PC-9 (cell line): ENCODE results near the gene STAB1. TPM values are rescaled to one million over a fixed set of nuclear protein-coding genes. Genes with fewer than 3 reads are reported as not detected.
A peak's percentile ranks its signal among the peaks of the same experiment; 100 is the strongest.

Source experiments
- BruUV-seq: library from RNA; stranded (reverse); fragments of 400-500 nt; replicated peaks from 2 replicates; lab custom pipeline; 2021; lab: Mats Ljungman, UMichigan
- CTCF ChIA-PET: fragments of 300-600 bp; sonication (Branson Sonifier 250); formaldehyde crosslinking; loops from one replicate; lab custom pipeline; 2022; ENCODE audit warnings: antibody characterized with exemption; lab: Charles Lee
- POLR2A ChIA-PET: fragments of 300-600 bp; sonication (Branson Sonifier 250); formaldehyde crosslinking; loops from one replicate; lab custom pipeline; 2022; ENCODE audit warnings: antibody characterized with exemption; ENCODE audit not compliant: unreplicated experiment; lab: Charles Lee
- DNase-seq, 2 experiments: peaks; one replicate each; pipeline versions ENCODE4 v3.0.0 to v3.0.0-alpha.2; 2015 to 2022; ENCODE audit warnings: mixed read lengths in 1 of 2
- H2AFZ ChIP-seq: fragments of 200-600 bp; sonication (generic); 2 replicates; pipeline ENCODE4 v1.8.1; 2017; ENCODE audit warnings: antibody characterized with exemption
- H3F3A ChIP-seq: fragments of 200-600 bp; sonication (generic); 2 replicates; pipeline ENCODE4 v1.8.1; 2017; ENCODE audit warnings: antibody characterized with exemption, mild to moderate bottlenecking, low read depth; ENCODE audit not compliant: insufficient read depth
- H3K27ac ChIP-seq: fragments of 200-600 bp; sonication (generic); 2 replicates; pipeline ENCODE4 v1.6.1; 2016; ENCODE audit warnings: mixed run types
- H3K27me3 ChIP-seq: fragments of 200-600 bp; sonication (generic); 2 replicates; pipeline ENCODE4 v1.6.1; 2016; ENCODE audit warnings: low read depth, mixed run types; ENCODE audit not compliant: insufficient read depth
- H3K36me3 ChIP-seq: fragments of 200-600 bp; sonication (generic); 2 replicates; pipeline ENCODE4 v1.6.1; 2016; ENCODE audit warnings: low read depth, mixed run types
- H3K4me1 ChIP-seq: fragments of 200-600 bp; sonication (generic); replicated peaks from 2 replicates; pipeline ENCODE4 v1.6.1; 2016; ENCODE audit warnings: mixed run types; ENCODE audit not compliant: insufficient read depth
- H3K4me2 ChIP-seq: fragments of 200-600 bp; sonication (generic); 2 replicates; pipeline ENCODE4 v1.6.1; 2017; ENCODE audit warnings: mixed run types
- H3K4me3 ChIP-seq: fragments of 200-600 bp; sonication (generic); 2 replicates; pipeline ENCODE4 v1.6.1; 2016; ENCODE audit warnings: mixed run types
- H3K79me2 ChIP-seq: fragments of 200-600 bp; sonication (generic); 2 replicates; pipeline ENCODE4 v1.6.1; 2017; ENCODE audit warnings: low read depth, mixed run types
- H3K9me2 ChIP-seq: fragments of 200-600 bp; sonication (generic); 2 replicates; pipeline ENCODE4 v1.8.1; 2017; ENCODE audit warnings: mild to moderate bottlenecking; ENCODE audit not compliant: insufficient read depth
- H3K9me3 ChIP-seq: fragments of 200-600 bp; sonication (generic); 2 replicates; pipeline ENCODE4 v1.8.1; 2016; ENCODE audit warnings: low read depth; ENCODE audit not compliant: insufficient read depth
- H4K20me1 ChIP-seq: fragments of 200-600 bp; sonication (generic); 2 replicates; pipeline ENCODE4 v1.8.1; 2017; ENCODE audit not compliant: insufficient read depth
- EZH2 ChIP-seq: fragments of 200-600 bp; sonication (generic); IDR thresholded peaks from 2 replicates; pipeline ENCODE4 v1.8.0; 2017; ENCODE audit warnings: antibody characterized with exemption, low read depth
- intact Hi-C: fragments of 100-400 bp; cut with micrococcal nuclease; formaldehyde crosslinking; loops from one replicate; pipeline ENCODE4 v1.10.0; 2022; ENCODE audit not compliant: unreplicated experiment
- total RNA-seq: library from RNA; stranded (reverse); gene quantifications from 2 replicates; pipeline ENCODE4 v1.2.3, GENCODE V29; 2021
- TF ChIP-seq, protein P1 (sequence below): fragments of 200-600 bp; sonication (generic); conservative IDR thresholded peaks from 2 replicates; pipeline ENCODE4 v1.6.1; 2017; ENCODE audit warnings: mixed run types, antibody characterized with exemption, mild to moderate bottlenecking, moderate library complexity

STAB1 gene
- total RNA-seq, 1 experiment from 2014 or later: 0.04 TPM

DNA sequence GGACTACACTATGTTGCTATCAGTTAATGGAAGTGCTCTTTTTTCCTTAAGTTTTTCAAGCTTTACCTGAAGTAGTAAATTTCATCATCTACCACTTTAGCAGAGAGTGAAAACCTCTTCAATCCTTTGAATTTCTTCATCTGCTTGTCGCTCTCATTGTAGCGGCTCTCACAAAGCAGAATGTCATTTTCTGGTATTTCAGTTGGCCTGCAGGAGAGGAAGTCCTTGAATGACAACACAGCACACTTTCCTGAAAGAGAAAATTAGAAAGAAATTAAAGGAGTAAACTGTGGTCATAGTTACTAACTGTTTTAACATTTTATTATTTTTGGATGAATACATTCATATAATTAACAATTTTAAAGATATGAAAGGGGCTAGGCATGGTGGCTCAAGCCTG, 68.8 kb downstream of the STAB1 start:
- BruUV-seq: no TSS peak
- no peak for DNase-seq
- H3K4me2 ChIP-seq: no peak overlapping the region
- no peak overlapping the region for H3K4me3 ChIP-seq
- ChIA-PET POLR2A (no interaction called here), CTCF (no interaction called here)
- no peaks in the 10 kb centered on the region for H3K27me3 ChIP-seq
- intact Hi-C loops: no loop called here
- no peaks in the 10 kb centered on the region for H4K20me1 ChIP-seq
- H3K27ac ChIP-seq: no peak overlapping the region
- H3K4me1 ChIP-seq: peaks cover 10% of the 10 kb centered on the region; the same call in 1 of the 2 replicates
- H3K36me3 ChIP-seq: no peaks in the 10 kb centered on the region; the same call in 1 of the 2 replicates
- TF ChIP-seq, protein P1, sequence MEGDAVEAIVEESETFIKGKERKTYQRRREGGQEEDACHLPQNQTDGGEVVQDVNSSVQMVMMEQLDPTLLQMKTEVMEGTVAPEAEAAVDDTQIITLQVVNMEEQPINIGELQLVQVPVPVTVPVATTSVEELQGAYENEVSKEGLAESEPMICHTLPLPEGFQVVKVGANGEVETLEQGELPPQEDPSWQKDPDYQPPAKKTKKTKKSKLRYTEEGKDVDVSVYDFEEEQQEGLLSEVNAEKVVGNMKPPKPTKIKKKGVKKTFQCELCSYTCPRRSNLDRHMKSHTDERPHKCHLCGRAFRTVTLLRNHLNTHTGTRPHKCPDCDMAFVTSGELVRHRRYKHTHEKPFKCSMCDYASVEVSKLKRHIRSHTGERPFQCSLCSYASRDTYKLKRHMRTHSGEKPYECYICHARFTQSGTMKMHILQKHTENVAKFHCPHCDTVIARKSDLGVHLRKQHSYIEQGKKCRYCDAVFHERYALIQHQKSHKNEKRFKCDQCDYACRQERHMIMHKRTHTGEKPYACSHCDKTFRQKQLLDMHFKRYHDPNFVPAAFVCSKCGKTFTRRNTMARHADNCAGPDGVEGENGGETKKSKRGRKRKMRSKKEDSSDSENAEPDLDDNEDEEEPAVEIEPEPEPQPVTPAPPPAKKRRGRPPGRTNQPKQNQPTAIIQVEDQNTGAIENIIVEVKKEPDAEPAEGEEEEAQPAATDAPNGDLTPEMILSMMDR: no peak
- TF ChIP-seq EZH2: no peak
- no peak overlapping the region for H2AFZ ChIP-seq
- H3K79me2 ChIP-seq: no peaks in the 10 kb centered on the region
- H3K9me2 ChIP-seq: no peaks in the 10 kb centered on the region
- peaks cover 10% of the 10 kb centered on the region; the same call in 1 of the 2 replicates for H3F3A ChIP-seq
- no peaks in the 10 kb centered on the region for H3K9me3 ChIP-seq

DNA sequence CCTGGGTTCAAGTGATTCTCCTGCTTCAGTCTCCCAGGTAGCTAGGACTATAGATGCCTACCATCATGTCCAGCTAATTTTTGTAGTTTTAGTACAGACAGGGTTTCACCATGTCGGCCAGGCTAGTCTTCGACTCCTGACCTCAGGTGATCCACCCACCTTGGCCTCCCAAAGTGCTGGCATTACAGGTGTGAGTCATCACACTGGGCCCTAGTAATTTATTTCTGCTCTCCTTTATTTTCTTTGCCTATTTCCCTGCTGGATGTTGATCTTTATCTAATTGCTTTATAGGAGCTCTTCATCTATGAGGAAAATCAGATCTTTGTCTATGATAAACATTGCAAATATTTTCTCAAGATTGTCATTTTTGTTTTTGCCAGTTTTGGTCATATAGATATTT, 72.9 kb downstream of the STAB1 start:
- no peak overlapping the region for H3K4me3 ChIP-seq
- intact Hi-C loops: loop anchor here (5.0 kb wide), 1 partner anchor 39 kb away; no protein-coding TSS in a partner anchor
- no peaks in the 10 kb centered on the region for H3K79me2 ChIP-seq
- H3K4me2 ChIP-seq: no peak overlapping the region
- no peaks in the 10 kb centered on the region for H3K27me3 ChIP-seq
- H3F3A ChIP-seq: peaks cover 10% of the 10 kb centered on the region; the same call in 1 of the 2 replicates
- H2AFZ ChIP-seq: no peak overlapping the region
- no peak overlapping the region for H3K27ac ChIP-seq
- no peaks in the 10 kb centered on the region for H3K36me3 ChIP-seq
- ChIA-PET CTCF (no interaction called here), POLR2A (interaction anchor here (0.7 kb wide), 1 partner anchor 393 kb away, joined by 10 read pairs; no protein-coding TSS in a partner anchor)
- BruUV-seq: no TSS peak
- no peaks in the 10 kb centered on the region for H3K9me3 ChIP-seq
- TF ChIP-seq, protein P1: no peak
- no peak for TF ChIP-seq EZH2
- H4K20me1 ChIP-seq: no peaks in the 10 kb centered on the region
- peaks cover 10% of the 10 kb centered on the region; the same call in 1 of the 2 replicates for H3K4me1 ChIP-seq
- peak; percentile 38 to 51 for DNase-seq
- H3K9me2 ChIP-seq: no peaks in the 10 kb centered on the region

DNA sequence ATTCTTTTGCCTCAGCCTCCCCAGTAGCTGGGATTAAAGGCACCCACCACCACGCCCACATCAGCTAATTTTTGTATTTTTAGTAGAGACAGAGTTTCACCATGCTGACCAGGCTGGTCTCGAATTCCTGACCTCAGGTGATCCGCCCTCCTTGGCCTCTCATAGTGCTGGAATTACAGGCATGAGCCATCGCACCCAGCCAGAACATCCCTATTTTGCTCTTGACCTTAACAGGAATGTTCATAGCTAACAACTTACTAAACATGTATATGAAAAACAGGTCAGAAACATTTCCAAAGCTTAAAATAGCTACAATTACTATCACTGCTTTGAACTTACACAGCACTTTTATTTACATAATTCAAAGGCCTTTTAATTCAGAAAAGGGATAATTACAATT, 74.9 kb downstream of the STAB1 start:
- Histone ChIP-seq H3K27ac (no peak overlapping the region), H3K4me1 (peaks cover 10% of the 10 kb centered on the region; the same call in 1 of the 2 replicates), H3K9me3 (no peaks in the 10 kb centered on the region), H3F3A (peaks cover 10% of the 10 kb centered on the region; the same call in 1 of the 2 replicates), H3K4me3 (no peak overlapping the region), H3K4me2 (no peak overlapping the region), H3K9me2 (no peaks in the 10 kb centered on the region), H4K20me1 (no peaks in the 10 kb centered on the region), H2AFZ (no peak overlapping the region), H3K27me3 (no peaks in the 10 kb centered on the region), H3K79me2 (no peaks in the 10 kb centered on the region), H3K36me3 (no peaks in the 10 kb centered on the region)
- BruUV-seq: no TSS peak
- peak in 1 of 2 experiments; percentile 39 for DNase-seq
- ChIA-PET POLR2A (interaction anchor here (0.7 kb wide), 1 partner anchor 34 kb away, joined by 11 read pairs; no protein-coding TSS in a partner anchor), CTCF (interaction anchor here (0.6 kb wide), 2 partner anchors 54 to 201 kb away, joined by 4 to 10 read pairs; partner anchors contain the start of gene NEK4)
- intact Hi-C loops: no loop called here
- TF ChIP-seq, protein P1: no peak
